OCI-LY3 (cell line): ENCODE measurements around the gene SPAG5.

Experiments
- CTCF ChIP-seq: fragments of 200-600, 300-600 bp; sonication (generic); IDR thresholded peaks from 2 replicates; pipeline ENCODE4 v1.5.1; 2014; ENCODE audit warnings: antibody characterized with exemption, low read length, low read depth
- EZH2phosphoT487 ChIP-seq: fragments of 200-600 bp; shearing (Covaris generic); IDR thresholded peaks from 2 replicates; pipeline ENCODE4 v1.6.1; 2018; ENCODE audit warnings: antibody characterized with exemption, mixed run types, low read depth

GRCh38 chr17:28620010-28620409 lies 21.2 kb upstream of the SPAG5 start:
- TF ChIP-seq CTCF (no peak), EZH2phosphoT487 (no peak)
